HepG2 (cell line): ENCODE data around the gene TEDC2. TPM values are rescaled to one million over a fixed set of nuclear protein-coding genes. Genes with fewer than 3 reads are reported as not detected.

Source experiments
- ATAC-seq: fragments of 200-7000 bp; cut with Tn5 transposase; 3 replicates; pipeline ENCODE4 v1.9.1; 2020; ENCODE audit warnings: mild to moderate bottlenecking, moderate library complexity
- BruUV-seq: library from RNA; stranded (reverse); fragments of 400-500 nt; replicated peaks from 2 replicates; lab custom pipeline; 2021; lab: Mats Ljungman, UMichigan
- CTCF ChIA-PET: fragments of 300-600 bp; formaldehyde crosslinking; extraction: SDS; loops from one replicate; lab custom pipeline; 2021; ENCODE audit warnings: low total read pairs, inconsistent platforms, low intra/inter-chr PET ratio; lab: Yijun Ruan, JAX
- POLR2A ChIA-PET: fragments of 350-600 bp; sonication (Branson Sonifier 250); formaldehyde crosslinking; loops from one replicate; lab custom pipeline; 2020; ENCODE audit warnings: antibody characterized with exemption, inconsistent platforms; lab: Yijun Ruan, JAX
- DNase-seq: peaks from one replicate; pipeline ENCODE4 v3.0.0-alpha.2; 2015; ENCODE audit warnings: low spot score
- FAIRE-seq: peaks from 3 replicates; lab custom pipeline; 2011; peaks lifted over from hg19 to GRCh38; lab: Jason Lieb, UNC
- H2AFZ ChIP-seq: one replicate; pipeline ENCODE4 v1.6.1; 2011; ENCODE audit warnings: low read length, inconsistent platforms
- H3K27ac ChIP-seq: fragments of 300-600 bp; 3 replicates; pipeline ENCODE4 v1.8.0; 2011; ENCODE audit warnings: mixed run types, mild to moderate bottlenecking, mixed read lengths, low read length, inconsistent platforms; ENCODE audit not compliant: insufficient read depth; ENCODE audit errors: extremely low read length
- H3K27me3 ChIP-seq, 2 experiments: fragments of 200-600 bp in 1 of 2; 2 replicates in 1 of 2; 3 replicates in 1 of 2; pipeline versions ENCODE4 v1.6.0 to v1.8.0; 2011; ENCODE audit warnings: low read length in 2 of 2, mild to moderate bottlenecking in 2 of 2, moderate library complexity in 2 of 2, inconsistent platforms in 1 of 2; ENCODE audit not compliant: insufficient read depth in 2 of 2, control insufficient read depth in 1 of 2
- H3K36me3 ChIP-seq, 2 experiments: fragments of 200-600 bp in 1 of 2; replicated peaks in 1 of 2; 2 replicates in 1 of 2; 3 replicates in 1 of 2; pipeline versions ENCODE4 v1.5.1 to v1.8.0; 2011; ENCODE audit warnings: low read length in 2 of 2, inconsistent platforms in 1 of 2; ENCODE audit not compliant: insufficient read depth in 2 of 2, control insufficient read depth in 1 of 2
- H3K4me1 ChIP-seq: 2 replicates; pipeline ENCODE4 v1.5.1; 2012; ENCODE audit warnings: low read length, inconsistent platforms; ENCODE audit not compliant: insufficient read depth
- H3K4me2 ChIP-seq: 2 replicates; pipeline ENCODE4 v1.6.0; 2011; ENCODE audit warnings: low read depth, low read length, inconsistent platforms
- H3K4me3 ChIP-seq, 3 experiments: fragments of 200-600 bp in 1 of 3; sonication (generic), shearing (Covaris generic) in 1 of 3; replicated peaks in 1 of 3; 2 replicates each; pipeline ENCODE4 v1.5.1; 2011 to 2016; ENCODE audit warnings: low read length in 3 of 3, inconsistent platforms in 2 of 3, low read depth in 2 of 3, mild to moderate bottlenecking in 2 of 3, control low read depth in 1 of 3, mixed read lengths in 1 of 3; ENCODE audit not compliant: insufficient read depth in 1 of 3
- H3K79me2 ChIP-seq: one replicate; pipeline ENCODE4 v1.6.1; 2011; ENCODE audit warnings: low read length, inconsistent platforms; ENCODE audit not compliant: insufficient read depth
- H3K9ac ChIP-seq: 2 replicates; pipeline ENCODE4 v1.6.0; 2011; ENCODE audit warnings: mild to moderate bottlenecking, low read depth, low read length, inconsistent platforms; ENCODE audit not compliant: insufficient read depth
- H3K9me3 ChIP-seq: 2 replicates; pipeline ENCODE4 v1.5.1; 2012; ENCODE audit warnings: mild to moderate bottlenecking, low read length
- H4K20me1 ChIP-seq: 2 replicates; pipeline ENCODE4 v1.6.0; 2011; ENCODE audit warnings: inconsistent platforms, mild to moderate bottlenecking, low read length, moderate library complexity; ENCODE audit not compliant: insufficient read depth
- AGO2 ChIP-seq: fragments of 200-400 bp; formaldehyde crosslinking; optimal IDR thresholded peaks from 2 replicates; pipeline ENCODE3; 2017; ENCODE audit warnings: mild to moderate bottlenecking, low read depth, low read length, moderate library complexity
- RBFOX2 ChIP-seq: fragments of 200-400 bp; formaldehyde crosslinking; IDR thresholded peaks from 2 replicates; pipeline ENCODE4 v1.6.1; 2017; ENCODE audit warnings: low read depth, mild to moderate bottlenecking, low read length
- WGBS: methylation state at CpG from one replicate; pipeline ENCODE4 v1.1.6; 2017; ENCODE audit warnings: low lambda C conversion rate; 5-methylcytosine and 5-hydroxymethylcytosine counted together
- in situ Hi-C: cut with HindIII; loops from 2 replicates; pipeline ENCODE4 v1.10.0; 2017; ENCODE audit warnings: low pct_unique_long_range_greater_than_20kb; ENCODE audit not compliant: extremely low pct_ligation_motif_present
- intact Hi-C: fragments of 100-400 bp; cut with micrococcal nuclease; formaldehyde crosslinking; loops from one replicate; pipeline ENCODE4 v1.10.0; 2022; ENCODE audit not compliant: unreplicated experiment
- polyA plus RNA-seq, 8 experiments: library from polyadenylated mRNA; depleted of rRNA in 3 of 8; stranded (reverse) in 7 of 8; unstranded in 1 of 8; fragments of >200 nt; fragmentation: Illumina TruSeq in 4 of 8; extraction: Trizol in 4 of 8; gene quantifications; 2 replicates each; pipeline versions ENCODE4 v1.2.1 to v1.2.3, GENCODE V29; 2011 to 2016; ENCODE audit warnings: low read depth in 4 of 8, missing spikeins in 1 of 8, mixed read lengths in 1 of 8; ENCODE audit not compliant: insufficient read depth in 1 of 8
- total RNA-seq, 5 experiments: library from RNA; depleted of rRNA; stranded (reverse); fragments of >200 nt; fragmentation: Illumina TruSeq; extraction: Trizol; gene quantifications; 2 replicates each; pipeline ENCODE4 v1.2.3, GENCODE V29; 2016; ENCODE audit warnings: low read depth in 1 of 5
- TF ChIP-seq, protein P1 (sequence below): IDR thresholded peaks from 2 replicates; pipeline ENCODE4 v1.6.1; 2016; ENCODE audit warnings: missing compliant biosample characterization, missing genetic modification reagents, borderline replicate concordance
- TF ChIP-seq, protein P2 (sequence below): sonication (generic); formaldehyde crosslinking; IDR thresholded peaks from 2 replicates; pipeline ENCODE4 v1.4.0; 2020; ENCODE audit warnings: mild to moderate bottlenecking, missing genetic modification reagents

The TEDC2 gene
- total and polyA plus RNA-seq, 2 of the 13 experiments (the other 11 are each of a cell fraction or from before 2014, with no cell fraction given), result 6.2 to 24.4 TPM

DNA sequence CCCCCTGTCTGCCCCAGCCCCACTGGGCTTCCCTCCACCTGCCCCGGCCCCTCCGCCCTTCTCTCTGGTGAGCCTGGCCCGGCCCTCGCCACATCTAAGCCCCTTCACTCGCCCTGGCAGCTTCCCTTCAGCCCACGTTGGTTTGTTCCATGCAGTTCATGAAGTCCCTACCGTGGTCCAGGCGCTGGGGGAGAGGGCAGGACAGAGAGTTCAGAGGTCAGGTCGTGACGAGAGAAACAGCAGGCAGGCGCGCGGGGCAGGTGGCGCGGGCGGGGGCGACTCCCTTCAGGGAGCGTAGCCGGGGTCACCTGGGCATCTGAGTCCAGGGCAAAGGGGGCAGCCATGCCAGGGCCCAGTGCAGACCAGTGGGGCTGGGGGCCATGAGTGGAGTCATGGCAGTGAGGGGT is 8.9 kb upstream of the TEDC2 start (continued):
- TF ChIP-seq, protein P1, sequence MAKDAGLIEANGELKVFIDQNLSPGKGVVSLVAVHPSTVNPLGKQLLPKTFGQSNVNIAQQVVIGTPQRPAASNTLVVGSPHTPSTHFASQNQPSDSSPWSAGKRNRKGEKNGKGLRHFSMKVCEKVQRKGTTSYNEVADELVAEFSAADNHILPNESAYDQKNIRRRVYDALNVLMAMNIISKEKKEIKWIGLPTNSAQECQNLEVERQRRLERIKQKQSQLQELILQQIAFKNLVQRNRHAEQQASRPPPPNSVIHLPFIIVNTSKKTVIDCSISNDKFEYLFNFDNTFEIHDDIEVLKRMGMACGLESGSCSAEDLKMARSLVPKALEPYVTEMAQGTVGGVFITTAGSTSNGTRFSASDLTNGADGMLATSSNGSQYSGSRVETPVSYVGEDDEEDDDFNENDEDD (CRISPR knock-in tag), result no peak

DNA sequence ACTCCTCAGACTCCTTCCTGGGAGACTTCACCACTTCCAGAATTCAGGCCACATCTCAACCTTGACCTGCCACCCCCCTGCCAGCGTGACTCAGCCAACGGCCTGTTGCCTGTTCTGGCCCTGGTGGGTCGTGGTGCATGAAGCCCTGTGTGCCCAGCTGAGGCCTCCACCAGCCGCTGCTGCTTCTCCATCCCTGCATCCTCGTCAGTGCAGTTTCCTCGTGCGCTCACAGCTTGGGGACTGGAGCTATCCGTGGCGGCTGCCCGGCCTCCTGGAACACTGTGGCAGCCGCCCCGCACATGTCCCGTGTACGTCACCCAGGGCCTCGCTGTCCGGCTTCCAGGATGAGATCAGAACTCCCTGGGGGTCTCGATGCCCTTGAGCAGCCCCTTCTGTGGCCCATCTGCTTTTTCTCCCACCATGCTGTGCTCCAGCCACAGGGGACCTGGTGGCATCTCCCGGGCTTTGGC is 8.0 kb upstream of the TEDC2 start:
- Histone ChIP-seq H3K4me2 (no peak overlapping the region), H2AFZ (no peak overlapping the region), H3K36me3 (peaks cover 33 to 67% of the 10 kb centered on the region in 2 experiments; a peak in 4 of 5 replicates), H3K9ac (no peak overlapping the region), H4K20me1 (no peaks in the 10 kb centered on the region), H3K9me3 (no peaks in the 10 kb centered on the region), H3K27ac (no peak overlapping the region), H3K4me3 (no peak overlapping the region), H3K27me3 (no peaks in the 10 kb centered on the region), H3K4me1 (no peaks in the 10 kb centered on the region), H3K79me2 (no peaks in the 10 kb centered on the region)
- no TSS peak for BruUV-seq
- ChIA-PET CTCF (no interaction called here), POLR2A (no interaction called here)
- FAIRE-seq (no peak), ATAC-seq (no peak), DNase-seq (no peak)
- TF ChIP-seq, protein P2, sequence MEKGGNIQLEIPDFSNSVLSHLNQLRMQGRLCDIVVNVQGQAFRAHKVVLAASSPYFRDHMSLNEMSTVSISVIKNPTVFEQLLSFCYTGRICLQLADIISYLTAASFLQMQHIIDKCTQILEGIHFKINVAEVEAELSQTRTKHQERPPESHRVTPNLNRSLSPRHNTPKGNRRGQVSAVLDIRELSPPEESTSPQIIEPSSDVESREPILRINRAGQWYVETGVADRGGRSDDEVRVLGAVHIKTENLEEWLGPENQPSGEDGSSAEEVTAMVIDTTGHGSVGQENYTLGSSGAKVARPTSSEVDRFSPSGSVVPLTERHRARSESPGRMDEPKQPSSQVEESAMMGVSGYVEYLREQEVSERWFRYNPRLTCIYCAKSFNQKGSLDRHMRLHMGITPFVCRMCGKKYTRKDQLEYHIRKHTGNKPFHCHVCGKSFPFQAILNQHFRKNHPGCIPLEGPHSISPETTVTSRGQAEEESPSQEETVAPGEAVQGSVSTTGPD (CRISPR knock-in tag), result no peak
- TF ChIP-seq RBFOX2 (0 out of 2 replicates have a peak, but pooled peaks have one; percentile 28), AGO2 (peak; percentile 51)
- in situ Hi-C loops (no loop called here), intact Hi-C loops (no loop called here)
- WGBS, result 95% methylated on average over 14 of the region's 18 CpGs
